Uterus (tissue), 2 donors: ENCODE measurements around the gene SMCO2.

Source experiments
- CTCF ChIP-seq, 4 experiments: fragments of 200-600 bp in 2 of 4; fragments of 450-650 bp in 2 of 4; sonication (generic) in 2 of 4; IDR thresholded peaks; one replicate each; pipeline ENCODE4 v1.5.1; 2016 to 2019; ENCODE audit warnings: antibody characterized with exemption in 4 of 4, mild to moderate bottlenecking in 2 of 4, moderate library complexity in 1 of 4
- POLR2A ChIP-seq, 2 donors: fragments of 450-650 bp; IDR thresholded peaks; one replicate each; pipeline ENCODE4 v1.6.1; 2016; ENCODE audit warnings: antibody characterized with exemption in 2 of 2, mild to moderate bottlenecking in 1 of 2, moderate library complexity in 1 of 2

GRCh38 chr12:27548301-27549199 lies 102.0 kb downstream of the SMCO2 start:
- no peak for TF ChIP-seq CTCF (IDR thresholded peaks at IDR 0.05)
- no peak for TF ChIP-seq POLR2A (IDR thresholded peaks at IDR 0.05)
